NCI-H1092 (cell line): ENCODE measurements around the gene NRG3.

Experiments used
- DNase-seq: peaks from one replicate; lab custom pipeline; 2025; lab: John Stamatoyannopoulos, UW

The NRG3 gene

DNA sequence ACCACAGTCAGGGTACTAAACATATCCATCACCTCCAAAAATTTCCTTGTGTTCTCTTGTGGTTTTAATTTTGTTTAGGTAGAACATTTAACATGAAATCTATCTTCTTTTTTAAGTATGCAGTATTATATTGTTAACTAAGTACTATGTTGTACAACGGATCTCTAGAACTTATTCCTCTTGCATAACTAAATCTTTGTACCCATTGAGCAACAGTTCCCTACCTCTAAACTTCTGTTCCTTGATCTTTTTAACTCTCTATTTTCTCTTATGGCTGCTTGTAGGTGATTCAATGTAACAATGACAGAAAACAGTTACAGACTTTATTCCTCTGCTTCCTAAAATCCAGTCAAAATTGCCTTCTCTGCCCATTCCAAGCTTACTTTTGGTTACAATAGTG, 9.9 kb downstream of the NRG3 start:
- DNase-seq = no peak

DNA sequence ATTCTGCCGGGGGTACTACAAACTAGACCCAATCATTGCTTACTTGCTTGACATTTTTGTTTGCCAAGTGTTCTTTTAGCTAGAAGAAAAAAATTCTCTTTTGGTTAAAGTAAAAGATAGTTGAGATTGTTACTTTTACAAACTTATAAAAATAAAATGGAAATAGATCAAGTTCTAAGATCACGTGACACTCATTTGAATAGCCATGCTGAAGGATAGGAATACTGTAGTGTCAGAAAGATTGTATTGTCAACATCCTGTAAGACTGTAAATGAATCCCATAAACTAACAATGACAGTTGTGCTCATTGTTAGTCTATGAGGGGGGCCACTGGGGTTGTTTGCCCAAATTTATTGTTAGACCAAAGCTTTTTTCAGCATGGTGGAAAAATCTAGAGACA, 10.5 kb downstream of the NRG3 start:
- no peak for DNase-seq

DNA sequence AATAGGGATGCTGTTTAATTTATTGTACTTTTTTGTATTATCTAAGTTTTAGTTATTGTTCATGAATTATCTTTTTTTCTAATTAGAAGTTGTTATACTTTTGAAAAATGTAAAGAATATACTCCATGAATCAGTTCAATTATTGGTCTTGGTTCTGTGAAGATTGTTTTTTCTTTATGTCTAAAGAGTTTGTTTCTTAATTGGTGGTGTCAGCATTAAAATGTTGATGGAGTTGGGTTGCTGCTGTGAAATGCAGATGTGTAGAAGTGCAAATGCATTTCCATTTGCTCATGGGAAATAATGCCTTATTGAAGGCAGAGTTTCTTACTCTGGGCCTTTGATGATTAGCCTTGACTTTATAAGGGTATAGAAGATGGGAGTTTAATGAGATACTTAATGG, 11.9 kb downstream of the NRG3 start:
- no peak for DNase-seq

DNA sequence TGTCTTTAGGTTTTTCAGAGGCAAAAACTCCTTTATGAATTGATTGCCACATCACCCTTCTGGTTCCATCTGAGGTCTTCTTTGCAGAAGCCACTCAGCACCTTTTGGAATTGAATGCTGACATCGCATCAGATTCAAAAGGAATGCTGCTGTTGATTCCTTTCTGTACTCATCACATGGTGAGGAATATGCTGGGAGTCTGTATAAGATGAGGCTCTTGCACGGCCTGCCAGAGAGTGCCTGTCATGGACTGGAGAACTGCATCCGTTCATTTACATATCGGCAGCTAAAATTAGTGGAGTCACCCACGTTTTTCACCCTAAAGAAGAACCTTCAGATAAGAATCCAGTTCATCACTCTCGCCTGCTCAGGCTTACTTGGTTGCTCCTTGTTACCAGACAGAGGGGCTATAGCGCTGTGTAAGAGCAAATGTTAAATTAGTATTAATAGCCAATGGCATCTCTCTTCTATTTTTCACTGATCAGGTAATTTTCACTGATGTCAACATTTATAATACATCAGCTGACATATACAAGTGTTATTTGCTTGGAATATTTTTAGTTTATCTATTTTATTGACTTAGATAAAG, 14.3 kb downstream of the NRG3 start:
- DNase-seq = no peak

DNA sequence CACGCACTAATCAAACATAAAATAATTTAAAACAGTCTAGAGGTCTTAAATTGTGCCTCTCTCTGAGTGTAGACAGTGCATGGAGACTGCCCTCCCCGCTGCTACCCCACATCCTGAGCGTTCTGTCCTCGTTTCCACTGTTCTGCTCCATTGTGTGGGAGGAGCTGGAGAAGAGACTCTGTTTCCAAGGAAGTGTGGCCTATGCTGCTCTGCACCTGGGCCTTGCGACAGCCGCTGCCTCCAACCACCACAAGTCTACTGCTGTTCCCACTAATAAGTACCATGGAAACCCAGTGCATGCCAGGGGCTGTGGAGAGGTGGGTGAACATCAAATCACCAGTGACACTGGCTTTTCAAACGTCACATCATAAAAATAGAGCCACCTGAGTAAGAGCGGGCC, 19.6 kb downstream of the NRG3 start:
- no peak for DNase-seq

DNA sequence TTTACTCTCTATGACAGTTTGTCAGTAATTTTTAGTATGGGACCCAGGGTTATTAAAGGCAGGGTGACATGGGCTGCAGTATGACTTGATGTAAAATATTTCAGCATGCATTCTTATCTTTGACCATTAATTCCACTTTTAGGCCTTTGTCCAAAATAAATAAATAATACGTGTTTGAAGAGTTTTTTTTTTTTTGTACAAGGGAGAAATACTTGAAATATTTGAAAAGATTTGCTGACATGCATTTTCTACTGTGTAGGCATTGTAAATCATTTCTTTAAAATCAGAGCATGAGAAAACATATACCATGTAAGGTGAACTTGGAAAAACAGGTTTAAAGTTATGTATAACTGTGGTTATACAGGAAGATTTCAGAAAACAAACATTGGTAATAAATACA, 23.5 kb downstream of the NRG3 start:
- DNase-seq = no peak

DNA sequence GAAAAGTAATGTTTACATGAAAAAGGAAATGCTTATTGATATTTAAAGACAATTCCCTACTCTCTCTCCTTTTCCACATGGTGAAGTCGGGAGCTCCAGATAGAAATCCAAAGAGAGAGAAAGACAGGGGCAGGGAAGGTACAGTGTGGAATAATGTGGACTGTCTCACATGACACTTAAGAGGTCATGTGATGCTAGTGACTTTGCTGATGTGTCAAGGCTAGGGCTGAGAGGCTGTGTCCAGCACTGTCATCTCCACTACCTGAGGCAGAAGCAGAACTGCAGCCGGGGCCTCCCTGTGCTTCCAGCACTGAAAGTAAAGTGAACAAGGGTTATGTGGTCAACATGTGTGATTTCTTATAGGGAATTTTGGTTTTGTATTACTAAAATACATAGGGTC, 26.0 kb downstream of the NRG3 start:
- DNase-seq = no peak

DNA sequence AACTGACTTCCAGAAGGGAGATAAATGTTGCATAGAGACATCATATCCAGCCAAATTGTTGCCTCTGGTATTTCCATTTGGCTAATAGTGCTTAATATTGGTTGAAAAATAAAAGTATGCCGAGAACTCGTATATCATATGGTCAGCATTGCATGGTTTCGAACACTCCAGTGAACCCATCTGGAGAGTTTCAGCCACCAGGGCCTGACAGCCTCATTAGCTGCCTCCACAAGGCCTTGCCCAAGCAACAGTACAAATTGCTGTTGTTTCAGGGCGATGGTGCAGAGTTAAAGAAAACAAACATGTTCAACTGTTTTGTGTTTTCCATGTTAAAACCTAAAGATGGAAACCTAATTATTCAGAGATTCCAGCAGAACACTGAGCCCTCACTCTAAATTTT, 28.5 kb downstream of the NRG3 start:
- DNase-seq = no peak

DNA sequence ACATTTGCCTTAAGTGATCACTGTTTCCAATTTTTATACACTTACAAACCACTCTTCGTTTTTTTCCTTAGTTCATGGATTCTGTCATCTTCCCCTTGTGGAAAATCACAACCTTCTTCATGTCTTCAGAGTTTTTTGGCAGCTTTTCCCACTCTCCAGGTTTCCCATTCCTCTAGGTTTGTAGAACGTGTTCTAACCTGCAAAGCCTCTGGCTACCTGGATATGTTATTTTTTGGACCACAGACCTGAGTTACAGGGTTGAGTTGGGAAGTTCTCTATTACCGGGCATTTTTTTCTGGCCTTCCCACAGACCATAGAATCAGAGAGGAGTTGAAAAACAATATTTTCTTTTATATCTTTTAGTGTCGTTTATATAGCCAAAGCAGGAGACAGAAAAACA, 30.2 kb downstream of the NRG3 start:
- DNase-seq = no peak

DNA sequence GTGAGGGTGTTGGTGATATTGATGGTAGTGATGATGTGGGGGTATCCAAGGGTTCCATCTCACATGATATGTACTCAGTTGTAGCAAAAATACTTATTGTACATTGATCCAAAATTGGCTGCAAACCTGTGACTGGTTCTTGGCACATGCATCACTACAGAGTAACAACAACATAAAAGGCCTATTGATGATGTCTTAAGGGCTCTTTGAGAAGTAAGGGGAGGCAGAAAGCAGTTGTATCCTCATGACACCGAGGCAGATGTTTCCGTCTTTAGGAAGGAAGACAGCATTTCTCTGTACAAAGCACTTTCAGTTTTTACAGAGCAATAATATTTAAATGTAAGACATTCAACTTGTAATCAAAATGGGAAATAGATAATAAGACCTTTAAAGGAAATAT, 34.5 kb downstream of the NRG3 start:
- DNase-seq = no peak

DNA sequence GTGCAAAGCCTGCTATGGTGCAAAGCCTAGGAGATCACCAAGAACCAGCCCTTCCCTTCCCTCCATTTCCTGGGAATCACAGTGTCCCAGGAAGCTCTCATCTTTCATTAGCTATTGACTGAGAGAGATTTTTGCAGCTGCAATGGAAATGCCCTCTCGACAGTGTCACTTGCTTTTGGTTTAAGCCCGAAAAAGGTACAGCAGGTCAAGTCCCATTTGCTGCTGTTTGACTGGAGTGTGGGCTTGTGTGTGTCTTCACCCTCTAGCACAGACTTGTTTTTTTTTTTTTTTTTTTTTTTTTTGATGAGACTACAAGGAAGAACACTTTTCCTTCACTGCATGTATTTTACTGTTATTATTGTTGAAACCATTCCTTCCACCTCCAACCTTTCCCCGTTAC, 36.3 kb downstream of the NRG3 start:
- DNase-seq = no peak

DNA sequence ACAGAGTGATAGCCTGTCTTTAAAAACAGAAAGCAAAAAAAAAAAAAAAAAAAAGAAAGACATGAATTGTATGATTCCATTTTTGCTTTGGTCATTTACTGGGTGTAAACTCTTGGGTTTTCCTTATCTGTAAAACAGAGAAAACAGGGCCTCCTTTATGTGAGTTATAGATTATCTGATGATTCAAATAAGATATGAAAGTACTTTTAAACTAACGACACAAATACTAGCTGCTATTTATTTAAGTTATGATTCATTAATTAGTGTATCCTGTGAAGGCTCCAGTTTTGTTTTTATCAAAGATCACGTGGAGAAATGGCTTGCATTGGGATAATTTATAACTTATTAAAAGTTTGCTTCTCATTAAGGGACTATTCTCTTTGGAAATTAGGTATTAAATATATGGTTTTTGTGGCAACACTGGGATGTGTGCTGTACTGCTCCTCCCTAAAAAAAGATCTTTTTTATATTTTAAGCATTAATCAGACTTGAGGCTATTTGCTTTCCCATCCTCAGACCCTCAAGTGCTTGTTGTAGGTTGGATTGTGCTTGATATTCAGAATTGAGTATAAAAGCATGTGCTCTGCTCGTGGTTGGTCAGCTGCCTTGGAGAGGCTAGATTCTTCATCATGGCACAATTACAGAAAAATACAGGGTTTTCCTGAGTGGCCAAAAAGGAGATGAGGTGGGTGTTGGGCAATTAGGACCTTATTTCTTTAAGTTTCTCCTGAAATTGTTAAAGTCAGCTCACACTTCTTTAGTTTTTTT, 39.9 kb downstream of the NRG3 start:
- DNase-seq = no peak

DNA sequence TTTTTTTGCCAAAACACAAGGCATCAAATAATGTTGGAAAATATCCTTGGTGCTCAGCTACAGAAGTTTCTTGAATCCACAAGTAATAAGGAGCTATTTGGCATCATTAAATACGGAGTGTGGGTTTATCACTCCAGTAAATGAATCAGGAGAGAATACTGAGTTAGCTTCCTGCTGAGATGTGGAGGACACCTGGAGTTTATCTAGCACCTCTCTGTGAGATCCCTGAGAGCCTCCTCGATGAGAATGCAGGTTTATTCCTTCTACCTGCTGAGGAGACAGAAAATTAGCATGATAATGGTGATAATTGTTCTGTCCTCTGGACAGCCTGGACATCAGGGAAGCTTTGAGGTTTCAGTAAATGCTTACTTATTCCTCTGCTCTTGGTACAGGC, 40.5 kb downstream of the NRG3 start:
- no peak for DNase-seq

DNA sequence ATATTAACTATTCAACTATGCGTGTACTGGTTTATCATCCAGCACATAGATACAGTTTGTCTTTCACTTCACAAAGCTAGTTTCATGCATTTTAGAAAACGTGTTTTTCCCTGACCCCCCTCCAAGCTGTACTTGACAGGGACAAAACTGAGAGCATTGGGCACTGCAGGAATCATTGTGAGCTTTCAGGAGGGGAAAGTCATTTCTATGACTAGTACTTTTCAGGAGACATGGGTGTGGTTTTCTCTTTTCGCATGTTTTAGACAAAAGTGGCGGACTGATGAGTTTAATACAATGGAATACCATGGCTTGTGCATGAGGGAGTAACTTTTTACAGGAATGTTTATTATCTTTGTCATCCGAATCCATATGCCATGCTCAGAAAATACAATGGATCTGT, 42.7 kb downstream of the NRG3 start:
- DNase-seq = no peak

DNA sequence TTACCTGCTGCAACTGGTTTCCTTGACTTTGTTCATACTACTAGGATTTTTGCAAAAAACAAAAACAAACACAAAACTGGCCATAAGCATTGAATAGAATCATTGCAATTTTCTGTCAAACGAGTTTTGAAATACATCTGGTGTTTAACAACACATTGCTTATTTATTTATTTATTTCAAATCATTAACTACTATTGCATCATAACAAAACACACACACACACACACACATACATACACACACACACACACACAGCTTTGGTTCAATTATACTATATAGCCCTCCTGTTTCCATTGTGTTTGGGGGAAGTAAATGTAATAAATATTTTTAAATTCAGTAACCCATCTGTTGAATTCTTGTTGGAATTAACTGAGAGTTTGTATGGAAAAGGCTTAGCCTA, 43.8 kb downstream of the NRG3 start:
- no peak for DNase-seq

DNA sequence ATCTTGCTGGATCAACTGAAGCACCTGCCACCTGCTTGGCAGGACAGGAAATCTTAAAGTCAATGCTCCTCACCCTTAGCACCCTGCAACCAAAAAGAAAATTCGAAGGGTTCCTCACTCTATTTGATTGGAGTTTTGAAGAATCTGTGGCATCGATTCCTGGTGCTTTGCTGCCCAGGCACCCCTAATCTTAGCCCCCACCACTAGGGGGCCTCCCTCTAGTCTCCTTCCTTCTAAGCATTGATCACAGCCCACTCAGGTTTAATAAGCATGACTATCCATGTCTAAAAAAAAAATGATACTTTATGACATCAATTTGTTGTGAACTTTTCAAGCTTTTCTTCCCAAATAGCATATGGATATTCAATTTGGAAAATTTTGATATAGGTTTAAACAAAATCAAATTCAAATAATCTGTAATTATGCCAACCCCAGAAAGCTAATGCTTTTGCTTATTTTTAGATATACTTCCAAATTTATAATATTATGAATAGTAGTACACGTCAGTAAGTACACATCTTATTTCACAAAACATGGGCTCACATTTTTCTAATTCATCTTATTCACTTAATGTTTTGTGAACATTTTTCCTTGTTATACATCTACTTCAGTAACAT, 45.3 kb downstream of the NRG3 start:
- no peak for DNase-seq

DNA sequence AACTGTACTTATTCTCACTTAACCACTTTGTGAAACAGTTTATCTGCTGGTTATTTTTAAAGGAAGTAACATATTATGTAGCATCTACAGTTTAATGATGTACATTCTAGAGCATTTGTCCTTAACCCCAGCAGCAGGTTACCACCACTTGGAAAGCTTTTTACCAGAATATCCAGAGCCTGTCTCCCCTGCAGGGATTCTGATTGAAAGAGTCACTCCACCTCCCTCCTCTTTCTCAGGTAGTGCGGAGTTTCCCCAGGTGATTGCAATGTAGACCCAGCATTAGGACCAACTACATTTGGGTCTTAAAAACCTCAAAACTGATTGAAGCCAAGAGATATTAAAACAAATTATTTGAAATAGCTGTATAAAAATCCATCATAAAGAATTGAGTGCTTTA, 53.1 kb downstream of the NRG3 start:
- no peak for DNase-seq

DNA sequence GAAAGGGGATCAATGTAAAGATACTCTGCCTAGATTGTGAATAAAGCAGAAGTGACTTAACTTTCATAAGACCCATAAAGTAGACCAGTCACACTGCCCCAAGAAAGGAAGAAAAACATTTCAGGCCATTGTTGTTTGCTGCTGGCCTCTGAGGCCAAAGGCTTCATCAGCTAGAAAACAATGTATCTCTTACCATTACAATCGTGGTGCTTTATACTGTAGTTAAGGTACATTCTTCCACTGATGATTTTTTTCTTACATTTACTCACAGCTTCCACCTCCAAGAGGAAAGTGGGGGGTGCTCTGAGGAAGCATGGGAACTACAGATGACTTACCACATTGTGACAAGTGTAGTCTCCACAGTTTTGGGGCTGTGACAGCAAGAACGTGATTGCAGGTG, 68.6 kb downstream of the NRG3 start:
- no peak for DNase-seq

DNA sequence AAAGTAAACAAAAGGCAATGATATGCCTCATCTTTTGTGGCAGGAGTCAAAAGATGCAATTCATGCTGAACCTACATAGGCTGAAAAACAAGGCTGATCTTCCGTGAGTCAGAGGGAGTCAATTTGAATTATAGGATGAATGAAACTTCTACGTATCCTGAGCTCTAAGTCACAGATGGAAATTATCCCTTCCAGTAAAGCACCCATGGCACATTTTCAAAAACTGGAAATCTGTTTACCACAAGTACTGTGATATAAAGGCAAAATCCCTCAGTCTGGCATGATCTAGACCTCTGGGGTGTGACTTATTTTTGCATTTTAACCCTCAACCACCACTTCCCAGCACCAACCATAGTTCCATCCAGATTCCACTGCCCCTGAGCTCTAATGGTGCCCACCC, 69.6 kb downstream of the NRG3 start:
- DNase-seq = no peak

DNA sequence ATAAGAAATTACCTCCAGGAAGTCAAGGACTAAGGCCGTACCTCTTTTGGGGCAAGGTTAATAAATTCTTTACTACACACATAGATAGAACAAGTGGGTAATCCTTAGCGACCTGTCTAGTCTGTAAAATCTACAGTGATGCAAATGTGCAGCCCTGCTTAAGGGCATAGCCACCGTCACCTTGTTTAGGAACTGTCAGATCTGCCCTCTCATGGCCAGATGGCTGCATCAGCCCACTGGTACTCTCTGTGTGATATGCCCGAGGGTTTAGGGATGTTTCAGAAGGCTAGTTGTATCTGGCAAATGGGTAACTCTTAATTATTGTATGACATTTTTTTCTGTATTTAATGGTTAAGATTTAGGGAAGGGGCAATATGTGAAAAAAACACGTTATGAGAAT, 74.3 kb downstream of the NRG3 start:
- no peak for DNase-seq

DNA sequence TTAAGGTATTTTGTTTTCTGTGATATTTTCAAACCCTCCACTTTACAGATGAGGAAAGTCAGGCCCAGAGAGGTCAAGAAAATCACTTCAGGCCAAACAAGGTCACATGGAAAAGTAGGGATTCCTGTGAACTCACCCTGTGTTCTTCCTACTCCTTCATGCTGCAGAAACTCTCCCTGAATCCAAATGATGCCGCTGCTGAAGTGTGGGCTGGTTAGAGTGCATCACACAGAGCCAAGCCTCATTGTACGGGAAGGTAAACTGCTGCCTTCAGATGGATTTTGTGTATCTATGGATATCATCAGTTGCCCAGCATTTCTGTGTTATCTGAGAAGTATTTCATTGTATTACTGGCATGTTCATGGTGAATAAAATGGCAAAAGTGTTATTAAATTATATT, 75.4 kb downstream of the NRG3 start:
- DNase-seq = no peak

DNA sequence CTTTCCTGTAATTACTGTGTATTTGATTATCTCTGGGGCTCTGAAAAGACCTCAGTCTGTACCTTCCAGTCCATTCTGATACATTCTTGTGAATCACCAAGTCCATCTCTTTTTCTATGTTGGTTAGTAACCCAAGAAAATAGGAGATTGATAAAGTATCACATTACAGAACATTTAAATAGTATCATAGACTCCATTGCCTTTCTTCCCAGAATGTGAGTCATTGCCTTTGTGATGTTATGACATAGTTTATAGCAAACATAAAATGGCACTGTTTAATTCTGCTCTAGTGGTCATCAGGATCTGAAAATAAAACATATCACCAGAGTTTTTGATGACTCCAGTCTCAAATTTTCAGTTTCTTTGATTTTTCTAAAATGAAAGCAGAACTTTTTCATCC, 78.4 kb downstream of the NRG3 start:
- DNase-seq = no peak

DNA sequence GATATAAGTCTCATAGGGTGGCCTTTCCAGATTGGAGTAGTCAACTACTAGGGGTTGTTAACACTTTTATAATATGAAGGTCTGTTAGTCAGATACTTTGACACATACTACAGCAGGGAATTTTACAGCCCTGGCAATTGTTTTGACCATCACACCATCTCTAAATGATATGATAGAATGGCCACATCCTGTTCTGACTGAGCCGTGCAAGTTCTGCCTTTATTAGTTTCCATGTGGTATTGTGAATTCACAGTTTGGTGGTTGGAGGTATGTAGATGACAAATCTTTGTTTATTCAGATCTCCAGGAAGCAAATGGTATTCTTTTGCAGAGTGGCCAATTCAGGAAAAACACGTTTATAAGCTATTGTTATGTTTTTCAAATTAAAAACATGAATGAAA, 83.0 kb downstream of the NRG3 start:
- no peak for DNase-seq

DNA sequence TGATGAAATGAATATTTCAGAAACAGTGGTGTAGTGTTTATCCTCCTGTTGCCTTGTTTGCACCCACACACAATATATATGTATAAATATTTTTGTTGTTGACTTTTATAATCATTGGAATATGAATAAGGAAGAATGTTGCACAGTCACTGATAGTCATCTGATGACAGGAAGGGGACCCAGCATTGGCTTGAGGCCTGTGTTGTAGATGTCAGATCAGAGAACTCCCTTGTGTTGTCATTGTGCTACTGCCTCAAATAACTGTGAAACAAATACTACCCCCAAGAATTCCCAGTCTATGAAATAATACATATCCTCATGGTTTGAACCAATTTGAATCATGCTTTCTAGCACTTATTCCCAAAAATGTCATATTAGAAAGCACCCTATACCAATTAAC, 84.0 kb downstream of the NRG3 start:
- no peak for DNase-seq
